ENCODE results near the gene UBE2D1. TPM values are rescaled to one million over a fixed set of nuclear protein-coding genes. Genes with fewer than 3 reads are reported as not detected.

UBE2D1 gene
- total RNA-seq (10 to 100 TPM; 17.6 to 21.9 (median 20.3) TPM), polyA plus RNA-seq (10 to 100 TPM; 11.5 to 21.0 (median 19.2) TPM)

GRCh38 chr10:58334817-58335305 is at the start of gene UBE2D1:
Gene UBE2D1, plus strand, starts transcription at chr10:58335006. Its CDS starts 196 bp downstream, at chr10:58335202.
- Histone ChIP-seq H3K36me3 (no peaks in the 10 kb centered on the region), H3K9me3 (no peaks in the 10 kb centered on the region), H3K4me3 (peak within 1 kb of the TSS; percentile 72 to 98 (median 92)), H3K4me1 (peaks cover 0 to 28% (median 15%) of the 10 kb centered on the region in 4 donors), H3K27ac (peak within 1 kb of the TSS; percentile 85 to 91 (median 86)), H3K27me3 (no peaks in the 10 kb centered on the region)
- DNase-seq: peak; percentile 93
- intact Hi-C loops (cut with DNase I): loop anchor here (2.0 kb wide), 1 partner anchor 50 kb away; the partner anchor contains the start of gene TFAM
- 0 to 1% methylated on average over 49 of the region's 49 CpGs for WGBS, 2 donors
- TF ChIP-seq CTCF (IDR thresholded peaks at IDR 0.05) (peak in 3 of 4 experiments; percentile 25 to 31 (median 29)), POLR2A (IDR thresholded peaks at IDR 0.05) (peak; percentile 59 to 86), EP300 (IDR thresholded peaks at IDR 0.05) (no peak), POLR2AphosphoS5 (IDR thresholded peaks at IDR 0.05) (peak; percentile 92 to 97 (median 94))

- intact Hi-C loops (cut with DNase I): loop anchor here (1.0 kb wide), 1 partner anchor 114 kb away; no protein-coding TSS in a partner anchor
- 40 to 70% methylated on average over 5 of the region's 5 CpGs for WGBS, 2 donors
- Histone ChIP-seq H3K4me3 (no peak overlapping the region), H3K9me3 (no peaks in the 10 kb centered on the region), H3K27me3 (no peaks in the 10 kb centered on the region), H3K27ac (no peak overlapping the region), H3K4me1 (no peaks in the 10 kb centered on the region), H3K36me3 (no peaks in the 10 kb centered on the region)
- TF ChIP-seq CTCF (IDR thresholded peaks at IDR 0.05) (peak in 3 of 4 experiments; percentile 68 to 71 (median 69)), EP300 (IDR thresholded peaks at IDR 0.05) (no peak)
- DNase-seq: no peak
Measured at GRCh38 chr10:58291538-58292174, 43.1 kb upstream of the UBE2D1 start.

GRCh38 chr10:58293989-58294388 is 40.8 kb upstream of the UBE2D1 start:
- Histone ChIP-seq H3K4me1 (no peaks in the 10 kb centered on the region), H3K9me3 (no peaks in the 10 kb centered on the region), H3K36me3 (no peaks in the 10 kb centered on the region), H3K27ac (no peak overlapping the region), H3K4me3 (no peak overlapping the region), H3K27me3 (no peaks in the 10 kb centered on the region)
- 81 to 87% methylated on average over 5 of the region's 5 CpGs for WGBS, 2 donors
- intact Hi-C loops (cut with DNase I): no loop called here
- TF ChIP-seq POLR2A (IDR thresholded peaks at IDR 0.05) (no peak), CTCF (IDR thresholded peaks at IDR 0.05) (no peak), EP300 (IDR thresholded peaks at IDR 0.05) (no peak), POLR2AphosphoS5 (IDR thresholded peaks at IDR 0.05) (no peak)
- no peak for DNase-seq

DNA sequence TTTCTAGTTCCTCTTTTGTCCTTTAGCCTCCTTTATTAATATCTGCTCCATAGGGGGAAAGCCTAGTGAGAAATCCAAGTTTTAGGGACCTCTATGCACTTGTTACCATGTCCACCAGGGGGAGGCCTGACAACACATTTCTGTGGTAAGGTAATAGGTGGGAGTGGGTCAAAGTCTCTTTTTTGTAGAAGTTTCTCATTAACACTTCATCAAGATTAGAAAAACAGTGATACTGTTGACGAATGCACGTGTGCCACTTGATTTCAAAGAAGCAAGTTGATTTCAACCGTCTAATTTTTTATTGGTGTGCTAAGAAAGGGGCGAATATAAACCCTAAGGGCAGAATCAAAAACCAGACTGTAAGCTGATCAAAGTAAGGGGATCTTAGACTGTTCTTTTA is 35.2 kb upstream of the UBE2D1 start:
- Histone ChIP-seq H3K27me3 (peaks cover 0 to 11% (median 0%) of the 10 kb centered on the region in 3 donors), H3K9me3 (no peaks in the 10 kb centered on the region), H3K4me3 (no peak overlapping the region), H3K27ac (no peak overlapping the region), H3K4me1 (no peaks in the 10 kb centered on the region), H3K36me3 (no peaks in the 10 kb centered on the region)
- no peak for DNase-seq
- intact Hi-C loops (cut with DNase I): loop anchor here (1.0 kb wide), 1 partner anchor 86 kb away; the partner anchor contains the start of gene TFAM
- TF ChIP-seq CTCF (IDR thresholded peaks at IDR 0.05) (peak; percentile 37 to 75 (median 70)), POLR2AphosphoS5 (IDR thresholded peaks at IDR 0.05) (no peak)
- WGBS, 2 donors: 6 to 17% methylated on average over 4 of the region's 4 CpGs

Measured in sigmoid colon (tissue), 7 donors.